Epithelial cell of esophagus (primary cell): ENCODE data around the gene ATN1.
A peak's percentile ranks its signal among the peaks of the same experiment; 100 is the strongest.
"Not testable (repeated sequence)": the region's sequence is repeated elsewhere in the genome, so short reads cannot be mapped to it uniquely, and the experiment has no call there.

ENCODE experiments used
- DNase-seq: peaks from one replicate; pipeline ENCODE4 v3.0.0; 2010; ENCODE audit warnings: low read depth
- H3K4me3 ChIP-seq: 2 replicates; pipeline ENCODE4 v1.5.1; 2011; ENCODE audit warnings: mild to moderate bottlenecking, low read length, control low read depth
- TF ChIP-seq, protein P1 (sequence below): IDR thresholded peaks from 2 replicates; pipeline ENCODE4 v1.5.1; 2011; ENCODE audit warnings: low read depth, mild to moderate bottlenecking, low read length, control low read depth, inconsistent platforms; ENCODE audit not compliant: insufficient read depth; ENCODE audit errors: missing control alignments

ATN1 gene, protein sequence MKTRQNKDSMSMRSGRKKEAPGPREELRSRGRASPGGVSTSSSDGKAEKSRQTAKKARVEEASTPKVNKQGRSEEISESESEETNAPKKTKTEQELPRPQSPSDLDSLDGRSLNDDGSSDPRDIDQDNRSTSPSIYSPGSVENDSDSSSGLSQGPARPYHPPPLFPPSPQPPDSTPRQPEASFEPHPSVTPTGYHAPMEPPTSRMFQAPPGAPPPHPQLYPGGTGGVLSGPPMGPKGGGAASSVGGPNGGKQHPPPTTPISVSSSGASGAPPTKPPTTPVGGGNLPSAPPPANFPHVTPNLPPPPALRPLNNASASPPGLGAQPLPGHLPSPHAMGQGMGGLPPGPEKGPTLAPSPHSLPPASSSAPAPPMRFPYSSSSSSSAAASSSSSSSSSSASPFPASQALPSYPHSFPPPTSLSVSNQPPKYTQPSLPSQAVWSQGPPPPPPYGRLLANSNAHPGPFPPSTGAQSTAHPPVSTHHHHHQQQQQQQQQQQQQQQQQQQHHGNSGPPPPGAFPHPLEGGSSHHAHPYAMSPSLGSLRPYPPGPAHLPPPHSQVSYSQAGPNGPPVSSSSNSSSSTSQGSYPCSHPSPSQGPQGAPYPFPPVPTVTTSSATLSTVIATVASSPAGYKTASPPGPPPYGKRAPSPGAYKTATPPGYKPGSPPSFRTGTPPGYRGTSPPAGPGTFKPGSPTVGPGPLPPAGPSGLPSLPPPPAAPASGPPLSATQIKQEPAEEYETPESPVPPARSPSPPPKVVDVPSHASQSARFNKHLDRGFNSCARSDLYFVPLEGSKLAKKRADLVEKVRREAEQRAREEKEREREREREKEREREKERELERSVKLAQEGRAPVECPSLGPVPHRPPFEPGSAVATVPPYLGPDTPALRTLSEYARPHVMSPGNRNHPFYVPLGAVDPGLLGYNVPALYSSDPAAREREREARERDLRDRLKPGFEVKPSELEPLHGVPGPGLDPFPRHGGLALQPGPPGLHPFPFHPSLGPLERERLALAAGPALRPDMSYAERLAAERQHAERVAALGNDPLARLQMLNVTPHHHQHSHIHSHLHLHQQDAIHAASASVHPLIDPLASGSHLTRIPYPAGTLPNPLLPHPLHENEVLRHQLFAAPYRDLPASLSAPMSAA (N-terminal part only)

DNA sequence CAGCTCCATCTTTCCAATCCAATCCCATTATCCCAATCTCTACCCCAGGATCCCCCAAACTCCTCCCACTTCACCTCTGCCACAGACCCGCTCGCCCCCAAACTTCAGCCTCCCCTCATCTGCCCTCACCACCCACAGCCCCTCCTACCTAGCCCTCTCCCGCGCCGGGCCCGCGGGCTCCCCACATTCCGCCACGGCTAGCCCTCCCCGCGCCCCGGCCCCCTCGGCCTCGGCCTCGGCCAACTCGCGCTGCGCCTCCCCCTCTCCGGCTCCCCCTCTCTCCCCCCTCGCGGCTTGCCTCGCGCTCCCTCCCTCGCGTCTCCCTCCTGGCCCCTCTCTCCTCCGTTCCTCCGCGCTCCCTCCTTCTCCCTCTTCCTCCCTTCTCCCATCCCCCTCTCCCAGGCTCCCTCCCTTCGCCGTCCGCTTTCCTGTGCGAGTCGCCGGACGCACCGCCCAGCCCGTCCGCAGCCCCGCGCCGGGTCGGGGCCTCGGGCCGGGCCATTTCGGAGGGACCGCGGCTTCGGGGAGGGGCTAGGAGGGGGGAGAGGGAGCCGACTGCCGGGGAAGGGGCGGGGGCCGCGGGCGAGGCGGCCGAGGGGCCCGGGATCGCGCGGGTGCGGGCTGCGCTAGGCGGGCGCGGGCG, at the start of gene ATN1:
ATN1 (plus strand) TSS at position 581 of the 643 bp plus-strand sequence. CDS start 6,043 bp downstream, outside the sequence.
- TF ChIP-seq, protein P1, sequence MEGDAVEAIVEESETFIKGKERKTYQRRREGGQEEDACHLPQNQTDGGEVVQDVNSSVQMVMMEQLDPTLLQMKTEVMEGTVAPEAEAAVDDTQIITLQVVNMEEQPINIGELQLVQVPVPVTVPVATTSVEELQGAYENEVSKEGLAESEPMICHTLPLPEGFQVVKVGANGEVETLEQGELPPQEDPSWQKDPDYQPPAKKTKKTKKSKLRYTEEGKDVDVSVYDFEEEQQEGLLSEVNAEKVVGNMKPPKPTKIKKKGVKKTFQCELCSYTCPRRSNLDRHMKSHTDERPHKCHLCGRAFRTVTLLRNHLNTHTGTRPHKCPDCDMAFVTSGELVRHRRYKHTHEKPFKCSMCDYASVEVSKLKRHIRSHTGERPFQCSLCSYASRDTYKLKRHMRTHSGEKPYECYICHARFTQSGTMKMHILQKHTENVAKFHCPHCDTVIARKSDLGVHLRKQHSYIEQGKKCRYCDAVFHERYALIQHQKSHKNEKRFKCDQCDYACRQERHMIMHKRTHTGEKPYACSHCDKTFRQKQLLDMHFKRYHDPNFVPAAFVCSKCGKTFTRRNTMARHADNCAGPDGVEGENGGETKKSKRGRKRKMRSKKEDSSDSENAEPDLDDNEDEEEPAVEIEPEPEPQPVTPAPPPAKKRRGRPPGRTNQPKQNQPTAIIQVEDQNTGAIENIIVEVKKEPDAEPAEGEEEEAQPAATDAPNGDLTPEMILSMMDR = no peak
- DNase-seq = peak; percentile 48
- peak within 1 kb of the TSS; percentile 81 for H3K4me3 ChIP-seq

DNA sequence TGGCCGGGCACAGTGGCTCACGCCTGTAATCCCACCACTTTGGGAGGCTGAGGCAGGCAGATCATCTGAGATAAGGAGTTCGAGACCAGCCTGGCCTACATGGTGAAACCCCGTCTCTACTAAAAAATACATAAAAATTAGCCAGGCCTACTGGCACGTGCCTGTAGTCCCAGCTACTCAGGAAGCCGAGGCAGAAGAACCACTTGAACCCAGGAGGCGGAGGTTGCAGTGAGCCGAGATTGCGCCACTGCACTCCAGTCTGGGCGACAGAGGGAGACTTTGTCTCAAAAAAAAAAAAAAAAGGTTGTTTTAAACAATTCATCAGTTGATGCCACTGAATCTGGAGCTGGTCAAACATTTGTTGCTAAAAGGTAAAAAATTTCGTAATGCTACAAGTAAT, 47.9 kb upstream of the ATN1 start:
- H3K4me3 ChIP-seq, DNase-seq: not testable (repeated sequence)

DNA sequence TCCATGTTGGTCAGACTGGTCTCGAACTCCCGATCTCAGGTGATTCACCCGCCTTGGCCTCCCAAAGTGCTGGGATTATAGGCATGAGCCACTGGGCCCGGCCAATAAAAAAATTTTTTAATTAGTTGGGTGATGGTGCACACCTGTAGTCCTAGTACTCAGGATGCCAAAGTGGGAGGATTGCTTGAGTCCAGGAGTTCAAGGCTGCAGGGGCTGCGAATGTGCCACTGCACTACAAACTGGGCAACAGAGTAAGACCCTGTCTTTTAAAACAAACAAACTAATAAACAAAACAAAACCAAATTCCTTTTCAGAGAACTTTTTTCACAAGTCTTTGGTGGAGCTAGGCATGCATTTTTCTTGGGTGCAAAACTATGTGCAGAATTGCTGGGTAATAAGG, 44.5 kb upstream of the ATN1 start:
- TF ChIP-seq, protein P1 = no peak
- no peak for DNase-seq
- H3K4me3 ChIP-seq = no peak overlapping the region

DNA sequence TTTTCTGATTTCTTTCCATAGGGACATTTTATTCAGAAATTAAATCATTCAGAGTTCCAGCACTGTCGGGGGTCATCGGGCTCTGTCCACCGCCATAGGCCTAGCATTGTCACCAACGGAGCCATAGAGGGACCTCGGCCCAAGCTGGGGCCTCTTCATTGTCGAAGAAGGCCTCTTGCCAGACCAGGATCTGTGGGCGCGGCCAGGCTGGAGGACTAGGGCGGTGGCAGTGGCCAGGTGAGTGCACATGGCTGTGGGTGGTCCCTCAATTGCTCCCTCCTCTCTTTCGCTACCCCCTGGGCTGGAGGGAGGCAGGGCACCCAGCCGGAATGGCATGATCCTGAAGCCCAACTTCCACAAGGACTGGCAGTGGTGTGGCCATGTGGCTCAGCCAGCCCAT, 44.1 kb upstream of the ATN1 start:
- no peak overlapping the region for H3K4me3 ChIP-seq
- no peak for DNase-seq
- TF ChIP-seq, protein P1 = no peak

DNA sequence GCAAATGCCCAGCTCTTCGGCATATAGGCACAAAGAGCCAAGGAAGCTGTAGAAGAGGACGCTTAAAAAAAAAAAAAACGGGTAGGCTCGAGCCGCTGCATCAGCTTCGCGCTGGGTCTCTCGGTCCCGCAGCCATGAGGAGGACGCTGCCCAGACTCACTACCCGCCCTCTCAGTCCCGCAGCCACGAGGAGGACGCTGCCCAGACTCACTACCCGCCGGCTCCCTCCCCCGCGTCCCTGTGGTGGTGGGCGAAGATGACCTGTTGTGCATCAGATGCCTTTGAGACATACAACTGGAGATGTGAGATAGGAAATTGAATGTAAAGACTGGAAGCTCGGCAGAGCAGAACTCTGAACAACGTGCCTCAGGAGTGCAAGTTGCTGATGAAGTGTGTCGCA, 43.2 kb upstream of the ATN1 start:
- no peak overlapping the region for H3K4me3 ChIP-seq
- TF ChIP-seq, protein P1 = no peak
- no peak for DNase-seq

DNA sequence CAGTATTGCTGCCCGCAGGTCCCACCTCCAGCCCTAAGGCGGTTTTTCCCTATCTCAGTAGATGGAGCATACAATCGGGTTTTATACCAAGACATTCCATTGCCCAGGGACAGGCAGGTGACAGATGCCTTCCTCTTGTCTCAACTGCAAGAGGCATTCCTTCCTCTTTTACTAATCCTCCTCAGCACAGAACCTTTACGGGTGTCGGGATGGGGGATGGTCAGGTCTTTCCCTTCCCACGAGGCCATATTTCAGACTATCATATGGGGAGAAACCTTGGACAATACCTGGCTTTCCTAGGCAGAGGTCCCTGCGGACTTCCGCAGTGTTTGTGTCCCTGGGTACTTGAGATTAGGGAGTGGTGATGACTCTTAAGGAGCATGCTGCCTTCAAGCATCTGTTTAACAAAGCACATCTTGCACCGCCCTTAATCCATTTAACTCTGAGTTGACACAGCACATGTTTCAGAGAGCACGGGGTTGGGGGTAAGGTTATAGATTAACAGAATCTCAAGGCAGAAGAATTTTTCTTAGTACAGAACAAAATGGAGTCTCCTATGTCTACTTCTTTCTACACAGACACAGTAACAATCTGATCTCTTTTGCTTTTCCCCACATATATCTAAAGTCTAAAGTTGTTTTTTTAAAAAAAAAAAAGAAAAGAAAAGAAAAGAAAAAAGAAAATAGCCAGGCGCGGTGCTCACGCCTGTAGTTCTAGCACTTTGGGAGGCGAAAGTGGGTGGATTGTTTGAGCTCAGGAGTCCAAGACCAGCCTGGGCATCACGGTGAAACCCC, 41.4 kb upstream of the ATN1 start:
- H3K4me3 ChIP-seq, DNase-seq: not testable (repeated sequence)

DNA sequence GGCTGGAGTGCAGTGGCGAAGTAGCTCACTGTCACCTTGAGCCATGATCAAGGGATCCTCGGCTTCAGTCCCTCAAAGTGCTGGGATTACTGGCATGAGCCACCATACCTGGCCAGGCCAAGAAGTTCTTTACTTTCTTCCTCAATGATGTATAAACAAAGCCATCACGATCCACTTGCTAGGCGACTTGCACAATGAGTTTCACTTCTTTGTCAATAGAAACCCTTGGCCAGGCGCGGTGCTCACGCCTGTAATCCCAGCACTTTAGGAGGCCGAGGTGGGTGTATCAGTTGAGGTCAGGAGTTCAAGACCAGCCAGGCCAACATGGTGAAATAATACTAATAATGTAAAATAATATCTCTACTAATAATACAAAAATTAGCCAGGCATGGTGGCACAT, 40.3 kb upstream of the ATN1 start:
- no peak overlapping the region for H3K4me3 ChIP-seq
- TF ChIP-seq, protein P1 = no peak
- DNase-seq = no peak
